HL-60 (cell line): ENCODE measurements around the gene TMEM106C.

Experiments
- DNase-seq, 2 experiments: peaks; one replicate each; pipeline ENCODE4 v3.0.0-alpha.2; 2010 to 2020; ENCODE audit warnings: low read depth in 1 of 2, low spot score in 1 of 2
- H3K27ac ChIP-seq: fragments of 250-450 bp; sonication (Bioruptor Pico); replicated peaks from 2 replicates; pipeline ENCODE4 v1.5.1; 2020; ENCODE audit warnings: mild to moderate bottlenecking, moderate library complexity
- H3K27me3 ChIP-seq: fragments of 250-450 bp; sonication (Bioruptor Pico); 2 replicates; pipeline ENCODE4 v1.5.1; 2021; ENCODE audit warnings: mild to moderate bottlenecking, moderate library complexity; ENCODE audit not compliant: insufficient read depth, poor library complexity, severe bottlenecking
- H3K4me3 ChIP-seq: replicated peaks from 2 replicates; pipeline ENCODE4 v1.5.1; 2011; ENCODE audit warnings: mild to moderate bottlenecking, control low read depth, low read length; ENCODE audit not compliant: insufficient read depth
- CTCF ChIP-seq: IDR thresholded peaks from one replicate; pipeline ENCODE4 v1.5.1; 2011; ENCODE audit warnings: low read length, control low read depth, inconsistent platforms; ENCODE audit not compliant: insufficient read depth
- GABPA ChIP-seq: IDR thresholded peaks from 2 replicates; pipeline ENCODE4 v1.6.1; 2012; ENCODE audit warnings: low read depth
- POLR2AphosphoS5 ChIP-seq: IDR thresholded peaks from 2 replicates; pipeline ENCODE4 v1.6.1; 2012; ENCODE audit warnings: low read depth
- REST ChIP-seq: IDR thresholded peaks from 2 replicates; pipeline ENCODE4 v1.6.1; 2012; ENCODE audit warnings: low read depth; ENCODE audit not compliant: insufficient replicate concordance
- SPI1 ChIP-seq: IDR thresholded peaks from 2 replicates; pipeline ENCODE4 v1.6.1; 2012; ENCODE audit warnings: low read depth, mild to moderate bottlenecking, borderline replicate concordance

TMEM106C gene

GRCh38 chr12:47982311-47982710 is 18.9 kb downstream of the TMEM106C start:
- H3K27me3 ChIP-seq = peaks cover 2% of the 10 kb centered on the region
- TF ChIP-seq SPI1 (no peak), POLR2AphosphoS5 (no peak)
- no peak overlapping the region for H3K4me3 ChIP-seq
- no peak for DNase-seq
- H3K27ac ChIP-seq = no peak overlapping the region

GRCh38 chr12:47982770-47983169 is 19.4 kb downstream of the TMEM106C start:
- H3K4me3 ChIP-seq = no peak overlapping the region
- peaks cover 2% of the 10 kb centered on the region for H3K27me3 ChIP-seq
- TF ChIP-seq POLR2AphosphoS5 (no peak), CTCF (no peak), GABPA (no peak), REST (no peak)
- no peak overlapping the region for H3K27ac ChIP-seq
- no peak for DNase-seq

- Histone ChIP-seq H3K4me3 (no peak overlapping the region), H3K27me3 (peaks cover 2% of the 10 kb centered on the region), H3K27ac (no peak overlapping the region)
- no peak for TF ChIP-seq REST
- TF ChIP-seq GABPA = no peak
- TF ChIP-seq POLR2AphosphoS5 = no peak
- TF ChIP-seq SPI1 = no peak
- no peak for DNase-seq
Observed at GRCh38 chr12:47983541-47984115, 20.2 kb downstream of the TMEM106C start.

GRCh38 chr12:47984331-47984801 is 21.0 kb downstream of the TMEM106C start:
- no peak for TF ChIP-seq CTCF
- TF ChIP-seq POLR2AphosphoS5 = no peak
- no peak for TF ChIP-seq SPI1
- no peak for TF ChIP-seq REST
- TF ChIP-seq GABPA = no peak
- Histone ChIP-seq H3K27ac (no peak overlapping the region), H3K27me3 (peaks cover 2% of the 10 kb centered on the region), H3K4me3 (no peak overlapping the region)
- no peak for DNase-seq
